ENCODE results near the gene ZC3H10. TPM values are rescaled to one million over a fixed set of nuclear protein-coding genes. Genes with fewer than 3 reads are reported as not detected.
A peak's percentile ranks its signal among the peaks of the same experiment; 100 is the strongest.

ZC3H10 gene
- polyA plus RNA-seq, 3 donors = 1.6 to 2.4 (median 1.9) TPM

GRCh38 chr12:56098592-56098991 is 19.5 kb upstream of the ZC3H10 start:
- WGBS, 3 donors = 76 to 87% (median 83%) methylated on average over 3 of the region's 3 CpGs
- H3K27ac ChIP-seq (ENCODE audit: low read depth, low read length) = no peak overlapping the region

- 80 to 91% (median 87%) methylated on average over 4 of the region's 4 CpGs for WGBS, 3 donors
These were observed 18.3 kb upstream of the ZC3H10 start for GRCh38 chr12:56099787-56100186.

GRCh38 chr12:56101045-56101444 is 17.0 kb upstream of the ZC3H10 start:
- 82 to 91% (median 86%) methylated on average over 14 of the region's 14 CpGs for WGBS, 3 donors
- no peak overlapping the region for H3K27ac ChIP-seq (ENCODE audit: low read depth, low read length)

More at GRCh38 chr12:56099787-56100186, 18.3 kb upstream of the ZC3H10 start:
- no peak overlapping the region for H3K27ac ChIP-seq (ENCODE audit: low read depth, low read length)

GRCh38 chr12:56102683-56103065 is 15.4 kb upstream of the ZC3H10 start:
- WGBS, 3 donors = 50 to 87% (median 74%) methylated on average over 1 of the region's 1 CpG
- no peak overlapping the region for H3K27ac ChIP-seq (ENCODE audit: low read depth, low read length)

GRCh38 chr12:56103066-56103711 is 14.9 kb upstream of the ZC3H10 start:
- 44 to 52% (median 46%) methylated on average over 6 of the region's 6 CpGs for WGBS, 3 donors
- no peak overlapping the region for H3K27ac ChIP-seq (ENCODE audit: low read depth, low read length)

- no peak overlapping the region for H3K27ac ChIP-seq (ENCODE audit: low read depth, low read length)
- WGBS, 3 donors = 0 to 2% (median 1%) methylated on average over 8 of the region's 8 CpGs
These were observed 14.3 kb upstream of the ZC3H10 start for GRCh38 chr12:56103823-56104108.

- 0 to 1% (median 1%) methylated on average over 58 to 60 of the region's 60 CpGs for WGBS, 3 donors
- peak within 1 kb of the TSS; percentile 85 for H3K27ac ChIP-seq (ENCODE audit: low read depth, low read length)
These were observed 13.8 kb upstream of the ZC3H10 start, which contains the start of gene PA2G4 for GRCh38 chr12:56104109-56104814. TSS of gene PA2G4 (plus strand) at chr12:56104559. CDS start at chr12:56104738, 179 bp downstream.

GRCh38 chr12:56104815-56105608 is 13.1 kb upstream of the ZC3H10 start:
- 0 to 1% (median 0%) methylated on average over 40 of the region's 40 CpGs for WGBS, 3 donors

GRCh38 chr12:56105609-56105902 is 12.5 kb upstream of the ZC3H10 start:
- H3K27ac ChIP-seq (ENCODE audit: low read depth, low read length) = no peak overlapping the region
- 25 to 32% (median 32%) methylated on average over 2 of the region's 2 CpGs for WGBS, 3 donors

More at GRCh38 chr12:56104815-56105608, 13.1 kb upstream of the ZC3H10 start:
- peak overlapping the region; percentile 85 for H3K27ac ChIP-seq (ENCODE audit: low read depth, low read length)

- WGBS, 3 donors = 85 to 92% (median 90%) methylated on average over 3 of the region's 3 CpGs
- H3K27ac ChIP-seq (ENCODE audit: low read depth, low read length) = no peak overlapping the region
These were observed 10.8 kb upstream of the ZC3H10 start for GRCh38 chr12:56107242-56107641.

GRCh38 chr12:56110571-56110970 is 7.5 kb upstream of the ZC3H10 start:
- WGBS, 3 donors = 92 to 94% (median 93%) methylated on average over 5 of the region's 5 CpGs
- no peak overlapping the region for H3K27ac ChIP-seq (ENCODE audit: low read depth, low read length)

GRCh38 chr12:56114084-56114483 is 4.0 kb upstream of the ZC3H10 start:
- 80 to 100% (median 100%) methylated on average over 1 of the region's 1 CpG for whole genome bisulfite sequencing, 3 donors
- H3K27ac ChIP-seq (ENCODE audit: low read depth, low read length) = no peak overlapping the region

- no peak overlapping the region for H3K27ac ChIP-seq (ENCODE audit: low read depth, low read length)
- 24 to 51% (median 41%) methylated on average over 10 of the region's 10 CpGs for WGBS, 3 donors
These were observed 2.7 kb upstream of the ZC3H10 start for GRCh38 chr12:56115329-56115728.

- peak within 1 kb of the TSS; percentile 93 for H3K27ac ChIP-seq (ENCODE audit: low read depth, low read length)
- WGBS, 3 donors = 0 to 1% (median 0%) methylated on average over 34 of the region's 34 CpGs
These were observed 1.6 kb upstream of the ZC3H10 start, which contains the start of gene RPL41 for GRCh38 chr12:56116267-56117081. TSS of gene RPL41 (plus strand) at chr12:56116633.

GRCh38 chr12:56117082-56117706 is 872 bp upstream of the ZC3H10 start:
- H3K27ac ChIP-seq (ENCODE audit: low read depth, low read length) = peak overlapping the region; percentile 93
- WGBS, 3 donors = 3% methylated on average over 11 to 12 of the region's 16 CpGs

GRCh38 chr12:56118688-56119357 is 757 bp downstream of the ZC3H10 start:
- peak overlapping the region; percentile 19 for H3K27ac ChIP-seq (ENCODE audit: low read depth, low read length)
- whole genome bisulfite sequencing, 3 donors = 4 to 11% (median 9%) methylated on average over 13 of the region's 13 CpGs

GRCh38 chr12:56119361-56119796 is 1.3 kb downstream of the ZC3H10 start:
- WGBS, 3 donors = 0 to 2% (median 0%) methylated on average over 2 of the region's 2 CpGs
- peak overlapping the region; percentile 19 for H3K27ac ChIP-seq (ENCODE audit: low read depth, low read length)

Measured in adipose tissue (tissue), 3 donors.